Measurements from ENCODE around the gene ABLIM1.
A peak's percentile ranks its signal among the peaks of the same experiment; 100 is the strongest.

The ABLIM1 gene

GRCh38 chr10:114392112-114392835, 265.8 kb downstream of the ABLIM1 start:
- no peak for DNase-seq (ENCODE audit: low read depth, low spot score)

- DNase-seq (ENCODE audit: low read depth, low spot score): no peak
Observed at GRCh38 chr10:114391599-114391998, 266.5 kb downstream of the ABLIM1 start.

GRCh38 chr10:114389426-114389825, 268.6 kb downstream of the ABLIM1 start:
- no peak for DNase-seq (ENCODE audit: low read depth, low spot score)

GRCh38 chr10:114388275-114388674, 269.8 kb downstream of the ABLIM1 start:
- DNase-seq (ENCODE audit: low read depth, low spot score): peak; percentile 72

GRCh38 chr10:114387784-114388183, 270.3 kb downstream of the ABLIM1 start:
- DNase-seq (ENCODE audit: low read depth, low spot score): no peak

- DNase-seq (ENCODE audit: low read depth, low spot score): no peak
Observed at GRCh38 chr10:114386452-114386851, 271.6 kb downstream of the ABLIM1 start.

- DNase-seq (ENCODE audit: low read depth, low spot score): no peak
Observed at GRCh38 chr10:114385557-114385956, 272.5 kb downstream of the ABLIM1 start.

GRCh38 chr10:114384601-114385000, 273.5 kb downstream of the ABLIM1 start:
- DNase-seq (ENCODE audit: low read depth, low spot score): no peak

- DNase-seq (ENCODE audit: low read depth, low spot score): no peak
Observed at GRCh38 chr10:114384181-114384580, 273.9 kb downstream of the ABLIM1 start.
